Articular chondrocyte of knee joint (primary cell): Measurements from ENCODE around the gene SH2D5. TPM values are rescaled to one million over a fixed set of nuclear protein-coding genes. Genes with fewer than 3 reads are reported as not detected.

Experiments used
- total RNA-seq: library from RNA; depleted of rRNA; stranded (reverse); fragments of >200 nt; gene quantifications from 2 replicates; pipeline ENCODE4 v1.2.3, GENCODE V29; 2012

Gene SH2D5
- 2.2 and 3.0 TPM in 2 replicates for total RNA-seq

DNA sequence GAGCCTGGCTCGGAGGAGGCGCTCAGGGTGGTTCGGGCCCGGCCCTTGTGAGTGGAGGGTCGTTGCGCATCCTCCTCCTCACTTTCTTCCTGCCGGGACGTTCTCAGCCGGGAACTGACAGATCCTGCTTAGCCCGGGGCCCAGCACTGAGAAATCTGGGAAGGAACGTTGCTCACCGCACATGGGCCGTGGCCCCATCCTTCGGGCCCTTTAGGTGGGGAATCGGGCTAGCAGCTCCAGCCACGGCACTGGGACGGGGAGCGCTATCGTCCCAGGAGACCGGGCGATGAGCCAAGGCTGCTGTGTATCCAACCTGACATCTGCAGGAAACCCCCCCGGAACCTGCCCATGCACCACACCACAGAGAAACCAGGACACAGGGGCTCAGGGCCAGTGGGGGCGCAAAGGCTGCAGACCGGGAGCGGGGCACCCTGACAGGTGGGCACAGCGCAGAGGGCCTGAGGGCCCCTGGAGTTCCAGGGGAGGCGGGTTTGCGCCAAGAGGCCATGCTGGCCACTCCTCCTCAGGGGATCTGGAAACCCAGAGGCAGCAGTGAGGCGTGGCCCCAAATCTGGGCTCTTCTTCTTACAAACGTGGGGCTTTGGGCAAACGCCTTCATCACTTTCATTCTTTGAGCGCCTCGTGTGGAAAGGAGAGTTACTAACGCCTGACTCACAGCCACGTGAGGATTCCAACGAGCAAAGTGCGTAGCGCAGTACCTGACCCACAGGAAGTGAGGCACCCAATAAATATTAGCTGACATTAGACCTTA is at the start of gene SH2D5:
SH2D5 (minus strand) TSS at position 116 of the 772 bp plus-strand sequence. CDS start 4,659 bp downstream, outside the sequence.

DNA sequence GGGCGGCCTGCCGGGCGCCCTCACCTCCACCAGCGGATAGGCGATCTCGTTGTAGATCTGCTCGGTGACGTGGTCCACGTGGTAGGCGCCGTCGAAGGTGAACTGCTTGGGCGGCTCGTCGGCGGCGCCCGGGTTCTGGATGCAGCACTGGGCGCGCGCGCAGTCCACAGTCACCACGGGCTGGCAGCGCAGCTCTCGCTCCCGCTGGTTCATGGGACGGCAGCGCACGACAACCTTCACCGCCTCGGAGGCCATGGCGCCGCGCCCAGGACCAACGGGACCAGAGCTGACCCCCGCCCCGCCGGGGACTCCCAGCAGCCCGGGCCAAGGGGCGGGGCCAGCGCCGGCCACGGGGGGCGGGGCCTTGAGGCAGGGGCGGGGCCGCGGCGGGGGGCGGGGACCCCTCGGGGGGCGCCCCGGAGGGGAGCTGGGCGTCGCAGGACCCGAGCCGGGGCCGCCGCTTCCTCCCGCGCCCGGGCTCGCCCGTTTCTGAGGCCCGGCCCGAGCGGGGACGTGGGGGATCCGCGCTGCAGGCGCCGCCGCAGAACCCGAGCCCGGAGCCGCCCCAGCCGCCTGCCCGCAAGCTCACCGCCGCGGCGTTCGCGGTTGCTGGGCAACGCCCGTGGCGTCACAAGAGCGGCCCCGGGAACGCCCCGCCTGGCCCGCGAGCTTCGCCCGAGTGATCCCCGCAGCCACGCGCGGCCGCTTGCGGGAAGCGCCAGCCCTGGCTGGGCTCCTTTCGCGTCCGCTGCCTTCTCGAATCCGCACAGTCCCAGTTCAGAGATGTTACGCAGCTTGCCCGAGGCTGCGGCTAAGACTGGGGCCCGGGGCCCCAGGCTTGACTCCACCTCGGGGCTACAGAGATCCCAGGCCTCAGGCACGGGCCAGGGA is 14.8 kb downstream of the SH2D5 start, which contains the start of gene KIF17:
KIF17 (minus strand) TSS at position 556 of the 891 bp plus-strand sequence; CDS start at position 255, 301 bp downstream.

Other genes with a start within 250 kb of the SH2D5 start
- gene CAMK2N1, start 246.5 kb downstream of the SH2D5 start, total RNA-seq: 0.65 and 2.1 TPM in 2 replicates
- 29.8 and 35.8 TPM in 2 replicates for gene MUL1, start 224.6 kb downstream of the SH2D5 start, total RNA-seq
- 3.1 and 3.3 TPM in 2 replicates for gene FAM43B, start 180.1 kb downstream of the SH2D5 start, total RNA-seq
- gene CDA, start 143.6 kb downstream of the SH2D5 start, total RNA-seq: 10.1 and 15.0 TPM in 2 replicates
- 80.2 and 88.5 TPM in 2 replicates for gene PINK1, start 99.2 kb downstream of the SH2D5 start, total RNA-seq
- 246 and 271 TPM in 2 replicates for gene DDOST, start 71.3 kb downstream of the SH2D5 start, total RNA-seq
- gene KIF17, start 14.7 kb downstream of the SH2D5 start, total RNA-seq: 0.26 and 0.43 TPM in 2 replicates
- 237 and 298 TPM in 2 replicates for gene HP1BP3, start 54.6 kb upstream of the SH2D5 start, total RNA-seq